WTC11 (cell line): ENCODE data around the gene WDR90. TPM values are rescaled to one million over a fixed set of nuclear protein-coding genes. Genes with fewer than 3 reads are reported as not detected.

ENCODE experiments used
- ATAC-seq: fragments of 200-7000 bp; cut with Tn5 transposase; 2 replicates; pipeline ENCODE4 v1.10.0; 2021; ENCODE audit warnings: mild to moderate bottlenecking, moderate library complexity
- CTCF ChIA-PET: fragments of 300-600 bp; sonication (Branson Sonifier 250); formaldehyde crosslinking; loops from one replicate; lab custom pipeline; 2021; ENCODE audit warnings: antibody characterized with exemption; lab: Charles Lee
- POLR2A ChIA-PET: fragments of 350-600 bp; sonication (Branson Sonifier 250); formaldehyde crosslinking; loops from one replicate; lab custom pipeline; 2021; ENCODE audit warnings: antibody characterized with exemption; lab: Charles Lee
- DNase-seq: peaks from one replicate; pipeline ENCODE4 v3.0.0; 2021; ENCODE audit warnings: low spot score
- H3K27ac Mint-ChIP-seq: 2 replicates; pipeline ENCODE4 v1.8.0; 2021; ENCODE audit warnings: mixed read lengths
- H3K27me3 Mint-ChIP-seq: 2 replicates; pipeline ENCODE4 v1.8.0; 2021; ENCODE audit warnings: low read depth, mild to moderate bottlenecking, moderate library complexity, mixed read lengths
- H3K36me3 Mint-ChIP-seq: 2 replicates; pipeline ENCODE4 v1.8.0; 2021; ENCODE audit warnings: mixed read lengths
- H3K4me1 Mint-ChIP-seq: 2 replicates; pipeline ENCODE4 v1.8.0; 2022; ENCODE audit warnings: mixed read lengths
- H3K4me3 Mint-ChIP-seq: 2 replicates; pipeline ENCODE4 v1.8.0; 2021; ENCODE audit warnings: mild to moderate bottlenecking, moderate library complexity, mixed read lengths
- H3K9me3 Mint-ChIP-seq: 2 replicates; pipeline ENCODE4 v1.8.0; 2021; ENCODE audit warnings: mixed read lengths
- AR ChIP-seq: fragments of 250-450 bp; sonication (Bioruptor Pico); IDR thresholded peaks from 2 replicates; pipeline ENCODE4 v1.9.0; 2021; ENCODE audit warnings: mild to moderate bottlenecking
- ATF1 ChIP-seq: sonication (generic); formaldehyde crosslinking; IDR thresholded peaks from 2 replicates; pipeline ENCODE4 v1.8.1; 2023; ENCODE audit warnings: mild to moderate bottlenecking, moderate library complexity, missing genetic modification reagents
- CREM ChIP-seq: sonication (generic); formaldehyde crosslinking; IDR thresholded peaks from 2 replicates; pipeline ENCODE4 v1.8.1; 2022; ENCODE audit warnings: mild to moderate bottlenecking, missing genetic modification reagents, moderate library complexity
- ESRRA ChIP-seq: sonication (generic); formaldehyde crosslinking; IDR thresholded peaks from 2 replicates; pipeline ENCODE4 v1.8.1; 2022; ENCODE audit warnings: mild to moderate bottlenecking, missing genetic modification reagents, borderline replicate concordance
- FOXK1 ChIP-seq: sonication (generic); formaldehyde crosslinking; IDR thresholded peaks from 2 replicates; pipeline ENCODE4 v1.8.0; 2022; ENCODE audit warnings: mild to moderate bottlenecking, moderate library complexity, missing genetic modification reagents
- GABPB1 ChIP-seq: sonication (generic); formaldehyde crosslinking; IDR thresholded peaks from 2 replicates; pipeline ENCODE4 v1.8.1; 2023; ENCODE audit warnings: mild to moderate bottlenecking, missing genetic modification reagents
- GRHL2 ChIP-seq: fragments of 250-450 bp; sonication (Bioruptor Pico); IDR thresholded peaks from 2 replicates; pipeline ENCODE4 v1.8.0; 2022; ENCODE audit warnings: mild to moderate bottlenecking, moderate library complexity; ENCODE audit not compliant: insufficient replicate concordance, severe bottlenecking
- HMGA2 ChIP-seq: fragments of 250-450 bp; sonication (Bioruptor Pico); IDR thresholded peaks from 2 replicates; pipeline ENCODE4 v1.4.0; 2021; ENCODE audit warnings: mild to moderate bottlenecking, moderate library complexity
- IRF2 ChIP-seq: sonication (generic); formaldehyde crosslinking; IDR thresholded peaks from 2 replicates; pipeline ENCODE4 v1.8.0; 2022; ENCODE audit warnings: low read depth, missing genetic modification reagents, borderline replicate concordance
- JAZF1 ChIP-seq: fragments of 250-450 bp; sonication (Bioruptor Pico); IDR thresholded peaks from 2 replicates; pipeline ENCODE4 v1.9.0; 2021; ENCODE audit warnings: moderate library complexity, mild to moderate bottlenecking, inconsistent platforms
- JUN ChIP-seq: sonication (generic); formaldehyde crosslinking; IDR thresholded peaks from 2 replicates; pipeline ENCODE4 v1.8.0; 2023; ENCODE audit warnings: mild to moderate bottlenecking, missing genetic modification reagents
- KAT7 ChIP-seq: sonication (generic); formaldehyde crosslinking; IDR thresholded peaks from 2 replicates; pipeline ENCODE4 v1.8.1; 2023; ENCODE audit warnings: missing genetic modification reagents, mild to moderate bottlenecking, borderline replicate concordance
- MYBL2 ChIP-seq: sonication (generic); formaldehyde crosslinking; IDR thresholded peaks from 2 replicates; pipeline ENCODE4 v1.8.1; 2023; ENCODE audit warnings: mild to moderate bottlenecking, moderate library complexity, missing genetic modification reagents
- NFYB ChIP-seq: sonication (generic); formaldehyde crosslinking; conservative IDR thresholded peaks from 2 replicates; pipeline ENCODE4 v1.8.0; 2022; ENCODE audit warnings: low read depth, missing genetic modification reagents
- SMAD4 ChIP-seq: sonication (generic); formaldehyde crosslinking; IDR thresholded peaks from 2 replicates; pipeline ENCODE4 v1.8.0; 2022; ENCODE audit warnings: mild to moderate bottlenecking, missing genetic modification reagents
- STAT6 ChIP-seq: sonication (generic); formaldehyde crosslinking; conservative IDR thresholded peaks from 2 replicates; pipeline ENCODE4 v1.8.1; 2023; ENCODE audit warnings: mild to moderate bottlenecking, low read depth, missing genetic modification reagents, moderate library complexity
- TEAD4 ChIP-seq: sonication (generic); formaldehyde crosslinking; IDR thresholded peaks from 2 replicates; pipeline ENCODE4 v1.8.0; 2022; ENCODE audit warnings: mild to moderate bottlenecking, missing genetic modification reagents
- TP53 ChIP-seq: sonication (generic); formaldehyde crosslinking; IDR thresholded peaks from 2 replicates; pipeline ENCODE4 v1.8.1; 2023; ENCODE audit warnings: mild to moderate bottlenecking, missing genetic modification reagents
- ZNF317 ChIP-seq: sonication (generic); formaldehyde crosslinking; IDR thresholded peaks from 2 replicates; pipeline ENCODE4 v1.8.1; 2023; ENCODE audit warnings: low read depth, mild to moderate bottlenecking, moderate library complexity, missing genetic modification reagents, borderline replicate concordance
- ZNF396 ChIP-seq: fragments of 250-450 bp; sonication (Bioruptor Pico); IDR thresholded peaks from 2 replicates; pipeline ENCODE4 v1.8.0; 2021; ENCODE audit warnings: mild to moderate bottlenecking, moderate library complexity, borderline replicate concordance
- ZNF532 ChIP-seq: fragments of 250-450 bp; sonication (Bioruptor Pico); IDR thresholded peaks from 2 replicates; pipeline ENCODE4 v1.9.0; 2021; ENCODE audit warnings: mild to moderate bottlenecking, borderline replicate concordance
- total RNA-seq: library from RNA; stranded (reverse); gene quantifications from 3 replicates; pipeline ENCODE4 v1.2.3, GENCODE V29; 2021
- TF ChIP-seq, protein P1 (sequence below): sonication (generic); formaldehyde crosslinking; IDR thresholded peaks from 2 replicates; pipeline ENCODE4 v1.8.1; 2022; ENCODE audit warnings: mild to moderate bottlenecking, moderate library complexity, missing genetic modification reagents

WDR90 gene
- total RNA-seq, 1 experiment from 2014 or later, result 75.8 TPM

DNA sequence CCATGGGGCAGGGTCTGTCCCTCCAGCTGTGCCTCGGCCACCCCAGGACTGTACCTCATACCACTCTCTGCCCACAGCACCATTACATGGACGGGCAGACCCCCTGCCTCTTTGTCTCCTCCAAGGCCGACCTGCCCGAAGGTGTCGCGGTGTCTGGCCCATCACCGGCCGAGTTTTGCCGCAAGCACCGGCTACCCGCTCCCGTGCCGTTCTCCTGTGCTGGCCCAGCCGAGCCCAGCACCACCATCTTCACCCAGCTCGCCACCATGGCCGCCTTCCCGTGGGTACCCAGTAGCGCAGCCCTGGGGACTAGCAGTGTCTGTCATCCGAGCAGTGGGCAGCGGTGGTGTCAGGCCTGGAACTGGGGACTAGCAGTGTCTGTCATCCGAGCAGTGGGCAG is 23.7 kb downstream of the WDR90 start (continued):
- TF ChIP-seq NFYB (CRISPR knock-in tag) (no peak), ZNF532 (CRISPR knock-in tag) (no peak), MYBL2 (CRISPR knock-in tag) (no peak), ZNF396 (CRISPR knock-in tag) (no peak), AR (CRISPR knock-in tag) (no peak), SMAD4 (CRISPR knock-in tag) (no peak), HMGA2 (CRISPR knock-in tag) (no peak), JUN (CRISPR knock-in tag) (no peak), STAT6 (no peak)

GRCh38 chr16:673399-673991 is 24.3 kb downstream of the WDR90 start:
- CTCF ChIA-PET, result interaction anchor here (0.5 to 0.6 kb wide), 2 partner anchors 19 to 289 kb away, joined by 3 to 5 read pairs; no protein-coding TSS in a partner anchor
- Mint-ChIP-seq H3K4me1 (peaks cover 12% of the 10 kb centered on the region), H3K9me3 (no peaks in the 10 kb centered on the region), H3K27ac (no peak overlapping the region), H3K4me3 (no peak overlapping the region), H3K27me3 (no peaks in the 10 kb centered on the region), H3K36me3 (peaks cover 11% of the 10 kb centered on the region)
- ATAC-seq (no peak), DNase-seq (no peak)
- POLR2A ChIA-PET, result no interaction called here
- TF ChIP-seq TP53 (CRISPR knock-in tag) (no peak), ESRRA (CRISPR knock-in tag) (no peak), GRHL2 (no peak), ZNF317 (no peak), CREM (CRISPR knock-in tag) (no peak), KAT7 (no peak), GABPB1 (CRISPR knock-in tag) (no peak), ATF1 (CRISPR knock-in tag) (no peak), TEAD4 (CRISPR knock-in tag) (no peak), IRF2 (CRISPR knock-in tag) (no peak), FOXK1 (CRISPR knock-in tag) (no peak), STAT6 (no peak), JAZF1 (no peak)
- TF ChIP-seq, protein P1, sequence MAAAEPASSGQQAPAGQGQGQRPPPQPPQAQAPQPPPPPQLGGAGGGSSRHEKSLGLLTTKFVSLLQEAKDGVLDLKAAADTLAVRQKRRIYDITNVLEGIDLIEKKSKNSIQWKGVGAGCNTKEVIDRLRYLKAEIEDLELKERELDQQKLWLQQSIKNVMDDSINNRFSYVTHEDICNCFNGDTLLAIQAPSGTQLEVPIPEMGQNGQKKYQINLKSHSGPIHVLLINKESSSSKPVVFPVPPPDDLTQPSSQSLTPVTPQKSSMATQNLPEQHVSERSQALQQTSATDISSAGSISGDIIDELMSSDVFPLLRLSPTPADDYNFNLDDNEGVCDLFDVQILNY, result no peak
